ENCODE results near the gene ATP8B4. TPM values are rescaled to one million over a fixed set of nuclear protein-coding genes. Genes with fewer than 3 reads are reported as not detected.

The ATP8B4 gene
- total RNA-seq, 2 experiments from 2014 or later, result 0.31 TPM; not detected in 1

DNA sequence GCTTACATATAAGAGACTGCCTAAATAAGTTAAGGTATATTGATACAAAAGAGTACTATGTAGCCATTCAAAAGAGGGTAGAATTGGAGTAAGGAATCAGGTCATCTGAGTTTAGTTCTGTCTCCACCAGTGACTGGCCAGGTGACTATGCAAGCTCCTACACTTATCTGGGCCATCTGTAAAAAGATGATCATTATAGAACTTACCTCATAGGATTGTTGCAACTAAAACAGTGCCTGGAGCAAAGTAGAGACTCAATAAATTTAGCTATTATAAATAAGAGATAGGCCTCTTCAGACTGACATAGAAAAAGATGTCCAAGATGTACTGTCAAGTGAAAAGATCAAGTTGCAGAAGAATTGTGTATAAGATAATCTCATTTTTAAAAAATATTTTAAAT lies 1.7 kb upstream of the ATP8B4 start:
- Histone ChIP-seq H3K4me1 (ENCODE audit: insufficient read depth, low read length) (no peaks in the 10 kb centered on the region), H3K27me3 (ENCODE audit: control insufficient read depth in 1 of 2, insufficient read depth in 2 of 2, low read length in 2 of 2) (no peaks in the 10 kb centered on the region), H3K9me3 (ENCODE audit: control insufficient read depth in 1 of 2, insufficient read depth in 1 of 2, low read length in 2 of 2) (peaks cover 0 to 3% of the 10 kb centered on the region in 2 experiments), H3K27ac (ENCODE audit: low read depth in 1 of 2, low read length in 2 of 2) (no peak overlapping the region), H3K4me3 (ENCODE audit: low read length) (no peak overlapping the region), H3K36me3 (ENCODE audit: insufficient read depth, low read length) (no peaks in the 10 kb centered on the region)
- Mint-ChIP-seq H3K36me3 (ENCODE audit: low read depth) (no peaks in the 10 kb centered on the region), H3K4me1 (ENCODE audit: low read depth) (peaks cover 11% of the 10 kb centered on the region), H3K27ac (no peak overlapping the region), H3K4me3 (no peak overlapping the region), H3K27me3 (no peaks in the 10 kb centered on the region), H3K9me3 (peaks cover 6% of the 10 kb centered on the region)
- ATAC-seq (ENCODE audit: poor library complexity) (no peak), DNase-seq (no peak)
- TF ChIP-seq, protein P1, sequence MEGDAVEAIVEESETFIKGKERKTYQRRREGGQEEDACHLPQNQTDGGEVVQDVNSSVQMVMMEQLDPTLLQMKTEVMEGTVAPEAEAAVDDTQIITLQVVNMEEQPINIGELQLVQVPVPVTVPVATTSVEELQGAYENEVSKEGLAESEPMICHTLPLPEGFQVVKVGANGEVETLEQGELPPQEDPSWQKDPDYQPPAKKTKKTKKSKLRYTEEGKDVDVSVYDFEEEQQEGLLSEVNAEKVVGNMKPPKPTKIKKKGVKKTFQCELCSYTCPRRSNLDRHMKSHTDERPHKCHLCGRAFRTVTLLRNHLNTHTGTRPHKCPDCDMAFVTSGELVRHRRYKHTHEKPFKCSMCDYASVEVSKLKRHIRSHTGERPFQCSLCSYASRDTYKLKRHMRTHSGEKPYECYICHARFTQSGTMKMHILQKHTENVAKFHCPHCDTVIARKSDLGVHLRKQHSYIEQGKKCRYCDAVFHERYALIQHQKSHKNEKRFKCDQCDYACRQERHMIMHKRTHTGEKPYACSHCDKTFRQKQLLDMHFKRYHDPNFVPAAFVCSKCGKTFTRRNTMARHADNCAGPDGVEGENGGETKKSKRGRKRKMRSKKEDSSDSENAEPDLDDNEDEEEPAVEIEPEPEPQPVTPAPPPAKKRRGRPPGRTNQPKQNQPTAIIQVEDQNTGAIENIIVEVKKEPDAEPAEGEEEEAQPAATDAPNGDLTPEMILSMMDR (IDR thresholded peaks at IDR 0.05), result no peak
- ChIA-PET POLR2A (no interaction called here), CTCF (interaction anchor here (0.9 kb wide), 1 partner anchor 33 kb away, joined by 3 read pairs; no protein-coding TSS in a partner anchor)
- intact Hi-C loops (cut with DNase I, micrococcal nuclease), result no loop called here

GRCh38 chr15:50117431-50118027 lies 1.5 kb downstream of the ATP8B4 start:
- Mint-ChIP-seq H3K36me3 (ENCODE audit: low read depth) (no peaks in the 10 kb centered on the region), H3K9me3 (peaks cover 4% of the 10 kb centered on the region), H3K4me3 (no peak overlapping the region), H3K27ac (no peak overlapping the region), H3K4me1 (ENCODE audit: low read depth) (peaks cover 11% of the 10 kb centered on the region), H3K27me3 (peaks cover 6% of the 10 kb centered on the region)
- peaks cover 0 to 3% of the 10 kb centered on the region in 2 experiments for H3K9me3 ChIP-seq (ENCODE audit: control insufficient read depth in 1 of 2, insufficient read depth in 1 of 2, low read length in 2 of 2)
- POLR2A ChIA-PET, result no interaction called here
- no peak overlapping the region for H3K4me3 ChIP-seq (ENCODE audit: low read length)
- TF ChIP-seq, protein P1 (IDR thresholded peaks at IDR 0.05), result no peak
- intact Hi-C loops (cut with DNase I, micrococcal nuclease), result no loop called here
- H3K27me3 ChIP-seq (ENCODE audit: control insufficient read depth in 1 of 2, insufficient read depth in 2 of 2, low read length in 2 of 2), result no peaks in the 10 kb centered on the region
- H3K36me3 ChIP-seq (ENCODE audit: insufficient read depth, low read length), result no peaks in the 10 kb centered on the region
- no peak overlapping the region for H3K27ac ChIP-seq (ENCODE audit: low read depth in 1 of 2, low read length in 2 of 2)
- ATAC-seq (ENCODE audit: poor library complexity) (no peak), DNase-seq (no peak)
- H3K4me1 ChIP-seq (ENCODE audit: insufficient read depth, low read length), result no peaks in the 10 kb centered on the region
- CTCF ChIA-PET, result no interaction called here

GRCh38 chr15:50116477-50116876 lies 2.6 kb downstream of the ATP8B4 start:
- ChIA-PET CTCF (no interaction called here), POLR2A (no interaction called here)
- H3K27me3 Mint-ChIP-seq, result peaks cover 6% of the 10 kb centered on the region
- no peaks in the 10 kb centered on the region for H3K36me3 Mint-ChIP-seq (ENCODE audit: low read depth)
- DNase-seq (peak in 2 of 14 experiments; percentile 20 to 32), ATAC-seq (ENCODE audit: poor library complexity) (no peak)
- TF ChIP-seq, protein P1 (IDR thresholded peaks at IDR 0.05), result no peak
- H3K4me1 Mint-ChIP-seq (ENCODE audit: low read depth), result peaks cover 11% of the 10 kb centered on the region
- no peak overlapping the region for H3K4me3 ChIP-seq (ENCODE audit: low read length)
- H3K4me3 Mint-ChIP-seq, result no peak overlapping the region
- H3K4me1 ChIP-seq (ENCODE audit: insufficient read depth, low read length), result no peaks in the 10 kb centered on the region
- H3K36me3 ChIP-seq (ENCODE audit: insufficient read depth, low read length), result no peaks in the 10 kb centered on the region
- intact Hi-C loops (cut with DNase I, micrococcal nuclease), result no loop called here
- no peaks in the 10 kb centered on the region for H3K27me3 ChIP-seq (ENCODE audit: control insufficient read depth in 1 of 2, insufficient read depth in 2 of 2, low read length in 2 of 2)
- H3K9me3 Mint-ChIP-seq, result peaks cover 4% of the 10 kb centered on the region
- no peak overlapping the region for H3K27ac ChIP-seq (ENCODE audit: low read depth in 1 of 2, low read length in 2 of 2)
- H3K9me3 ChIP-seq (ENCODE audit: control insufficient read depth in 1 of 2, insufficient read depth in 1 of 2, low read length in 2 of 2), result peaks cover 0 to 3% of the 10 kb centered on the region in 2 experiments
- H3K27ac Mint-ChIP-seq, result no peak overlapping the region

All from CD4-positive, alpha-beta T cell (primary cell).